B cell (primary cell): ENCODE measurements around the gene SLC49A3.

ENCODE experiments used
- CTCF ChIP-seq: fragments of 200-600 bp; IDR thresholded peaks from one replicate; pipeline ENCODE4 v1.8.0; 2022; ENCODE audit warnings: antibody characterized with exemption, mild to moderate bottlenecking
- EZH2 ChIP-seq: IDR thresholded peaks from 2 replicates; pipeline ENCODE4 v1.6.1; 2012; ENCODE audit warnings: borderline replicate concordance, low read depth, mild to moderate bottlenecking, moderate library complexity, low read length; ENCODE audit not compliant: insufficient read depth, poor library complexity, severe bottlenecking

GRCh38 chr4:657834-658667 lies 30.9 kb downstream of the SLC49A3 start:
- TF ChIP-seq CTCF (no peak), EZH2 (no peak)
